Inflammatory macrophage treated with lipopolysaccharide for 4 hours (primary cell): Measurements from ENCODE around the gene C1orf52.

Experiments used
- DNase-seq: peaks from one replicate; pipeline ENCODE4 v3.0.0-alpha.2; 2020

Gene C1orf52

GRCh38 chr1:85259118-85259911, at the start of gene C1orf52:
TSS of gene C1orf52 (minus strand) at chr1:85259662. CDS start at chr1:85259633, 29 bp downstream.
- DNase-seq, result peak; percentile 93

- no peak for DNase-seq
These were observed 49.4 kb upstream of the C1orf52 start for GRCh38 chr1:85308833-85309350.

GRCh38 chr1:85307987-85308832, 48.7 kb upstream of the C1orf52 start:
- peak; percentile 13 for DNase-seq

- DNase-seq, result no peak
These were observed 46.8 kb upstream of the C1orf52 start for GRCh38 chr1:85306236-85306635.

- no peak for DNase-seq
These were observed 44.1 kb upstream of the C1orf52 start for GRCh38 chr1:85303440-85304162.

- no peak for DNase-seq
These were observed 40.7 kb upstream of the C1orf52 start for GRCh38 chr1:85300140-85300539.

- DNase-seq, result no peak
These were observed 38.6 kb upstream of the C1orf52 start for GRCh38 chr1:85297855-85298629.

GRCh38 chr1:85297538-85297854, 38.0 kb upstream of the C1orf52 start:
- no peak for DNase-seq

- DNase-seq, result no peak
These were observed 37.5 kb upstream of the C1orf52 start for GRCh38 chr1:85296980-85297379.

- DNase-seq, result no peak
These were observed 36.2 kb upstream of the C1orf52 start for GRCh38 chr1:85295654-85296053.

GRCh38 chr1:85295006-85295431, 35.6 kb upstream of the C1orf52 start:
- DNase-seq, result no peak

- DNase-seq, result no peak
These were observed 31.4 kb upstream of the C1orf52 start for GRCh38 chr1:85290826-85291225.

GRCh38 chr1:85289848-85290335, 30.4 kb upstream of the C1orf52 start:
- no peak for DNase-seq

GRCh38 chr1:85289207-85289847, 29.9 kb upstream of the C1orf52 start:
- no peak for DNase-seq

- DNase-seq, result no peak
These were observed 24.7 kb upstream of the C1orf52 start for GRCh38 chr1:85284202-85284601.

- DNase-seq, result no peak
These were observed 24.2 kb upstream of the C1orf52 start for GRCh38 chr1:85283475-85284199.

- no peak for DNase-seq
These were observed 23.0 kb upstream of the C1orf52 start for GRCh38 chr1:85282424-85282823.

GRCh38 chr1:85280636-85281035, 21.2 kb upstream of the C1orf52 start:
- no peak for DNase-seq

- no peak for DNase-seq
These were observed 20.1 kb upstream of the C1orf52 start for GRCh38 chr1:85279458-85280080.

- DNase-seq, result peak; percentile 93
These were observed 19.4 kb upstream of the C1orf52 start for GRCh38 chr1:85278853-85279314.
